ENCODE data around the gene ZNF132. TPM values are rescaled to one million over a fixed set of nuclear protein-coding genes. Genes with fewer than 3 reads are reported as not detected.

ZNF132 gene
- total and polyA plus RNA-seq, 9 of the 15 experiments (the other 6 are each of a cell fraction or from before 2014, with no cell fraction given): 0.03 to 0.42 (median 0.10) TPM; not detected in 5

GRCh38 chr19:58385891-58386575 lies 53.9 kb downstream of the ZNF132 start (continued):
- TF ChIP-seq PRMT5 (CRISPR knock-in tag; IDR thresholded peaks at IDR 0.05) (0 out of 2 replicates have a peak, but pooled peaks have one; percentile 17), HDAC6 (IDR thresholded peaks at IDR 0.05; ENCODE audit: low read depth, low read length) (no peak), SRSF3 (IDR thresholded peaks at IDR 0.05; ENCODE audit: insufficient read depth, low read length) (0 out of 2 replicates have a peak, but pooled peaks have one; percentile 84), ZNF589 (CRISPR knock-in tag; IDR thresholded peaks at IDR 0.05; ENCODE audit: low read depth) (peak; percentile 40; the same call in 1 of the 2 replicates), ZNF347 (CRISPR knock-in tag; IDR thresholded peaks at IDR 0.05; ENCODE audit: low read depth) (0 out of 2 replicates have a peak, but pooled peaks have one; percentile 51), HMBOX1 (IDR thresholded peaks at IDR 0.05) (no peak), ZKSCAN8 (CRISPR knock-in tag; IDR thresholded peaks at IDR 0.05) (peak; percentile 60; the same call in 1 of the 2 replicates), ZEB2 (IDR thresholded peaks at IDR 0.05) (no peak), ZFP1 (CRISPR knock-in tag; IDR thresholded peaks at IDR 0.05) (no peak), GABPB1 (CRISPR knock-in tag; IDR thresholded peaks at IDR 0.05) (no peak), CBFB (CRISPR knock-in tag; IDR thresholded peaks at IDR 0.05) (0 out of 2 replicates have a peak, but pooled peaks have one; percentile 59), ZNF232 (CRISPR knock-in tag; IDR thresholded peaks at IDR 0.05) (no peak), HOMEZ (CRISPR knock-in tag; IDR thresholded peaks at IDR 0.05) (no peak), KDM5B (IDR thresholded peaks at IDR 0.05; ENCODE audit: insufficient replicate concordance, low read depth, low read length) (peak; percentile 10)
- TF ChIP-seq, protein P1, sequence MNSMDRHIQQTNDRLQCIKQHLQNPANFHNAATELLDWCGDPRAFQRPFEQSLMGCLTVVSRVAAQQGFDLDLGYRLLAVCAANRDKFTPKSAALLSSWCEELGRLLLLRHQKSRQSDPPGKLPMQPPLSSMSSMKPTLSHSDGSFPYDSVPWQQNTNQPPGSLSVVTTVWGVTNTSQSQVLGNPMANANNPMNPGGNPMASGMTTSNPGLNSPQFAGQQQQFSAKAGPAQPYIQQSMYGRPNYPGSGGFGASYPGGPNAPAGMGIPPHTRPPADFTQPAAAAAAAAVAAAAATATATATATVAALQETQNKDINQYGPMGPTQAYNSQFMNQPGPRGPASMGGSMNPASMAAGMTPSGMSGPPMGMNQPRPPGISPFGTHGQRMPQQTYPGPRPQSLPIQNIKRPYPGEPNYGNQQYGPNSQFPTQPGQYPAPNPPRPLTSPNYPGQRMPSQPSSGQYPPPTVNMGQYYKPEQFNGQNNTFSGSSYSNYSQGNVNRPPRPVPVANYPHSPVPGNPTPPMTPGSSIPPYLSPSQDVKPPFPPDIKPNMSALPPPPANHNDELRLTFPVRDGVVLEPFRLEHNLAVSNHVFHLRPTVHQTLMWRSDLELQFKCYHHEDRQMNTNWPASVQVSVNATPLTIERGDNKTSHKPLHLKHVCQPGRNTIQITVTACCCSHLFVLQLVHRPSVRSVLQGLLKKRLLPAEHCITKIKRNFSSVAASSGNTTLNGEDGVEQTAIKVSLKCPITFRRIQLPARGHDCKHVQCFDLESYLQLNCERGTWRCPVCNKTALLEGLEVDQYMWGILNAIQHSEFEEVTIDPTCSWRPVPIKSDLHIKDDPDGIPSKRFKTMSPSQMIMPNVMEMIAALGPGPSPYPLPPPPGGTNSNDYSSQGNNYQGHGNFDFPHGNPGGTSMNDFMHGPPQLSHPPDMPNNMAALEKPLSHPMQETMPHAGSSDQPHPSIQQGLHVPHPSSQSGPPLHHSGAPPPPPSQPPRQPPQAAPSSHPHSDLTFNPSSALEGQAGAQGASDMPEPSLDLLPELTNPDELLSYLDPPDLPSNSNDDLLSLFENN (IDR thresholded peaks at IDR 0.05; ENCODE audit: low read depth in 2 of 2, low read length in 2 of 2): no peak
- TF ChIP-seq, protein P2, sequence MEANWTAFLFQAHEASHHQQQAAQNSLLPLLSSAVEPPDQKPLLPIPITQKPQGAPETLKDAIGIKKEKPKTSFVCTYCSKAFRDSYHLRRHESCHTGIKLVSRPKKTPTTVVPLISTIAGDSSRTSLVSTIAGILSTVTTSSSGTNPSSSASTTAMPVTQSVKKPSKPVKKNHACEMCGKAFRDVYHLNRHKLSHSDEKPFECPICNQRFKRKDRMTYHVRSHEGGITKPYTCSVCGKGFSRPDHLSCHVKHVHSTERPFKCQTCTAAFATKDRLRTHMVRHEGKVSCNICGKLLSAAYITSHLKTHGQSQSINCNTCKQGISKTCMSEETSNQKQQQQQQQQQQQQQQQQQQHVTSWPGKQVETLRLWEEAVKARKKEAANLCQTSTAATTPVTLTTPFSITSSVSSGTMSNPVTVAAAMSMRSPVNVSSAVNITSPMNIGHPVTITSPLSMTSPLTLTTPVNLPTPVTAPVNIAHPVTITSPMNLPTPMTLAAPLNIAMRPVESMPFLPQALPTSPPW (CRISPR knock-in tag; IDR thresholded peaks at IDR 0.05): no peak

Data from K562 (cell line).